Iris pigment epithelial cell (primary cell): ENCODE data around the gene SCIMP.
"Not testable (repeated sequence)": the region's sequence is repeated elsewhere in the genome, so short reads cannot be mapped to it uniquely, and the experiment has no call there.

Experiments used
- DNase-seq: peaks from one replicate; pipeline ENCODE4 v3.0.0-alpha.2; 2011; ENCODE audit warnings: low read depth

The SCIMP gene

DNA sequence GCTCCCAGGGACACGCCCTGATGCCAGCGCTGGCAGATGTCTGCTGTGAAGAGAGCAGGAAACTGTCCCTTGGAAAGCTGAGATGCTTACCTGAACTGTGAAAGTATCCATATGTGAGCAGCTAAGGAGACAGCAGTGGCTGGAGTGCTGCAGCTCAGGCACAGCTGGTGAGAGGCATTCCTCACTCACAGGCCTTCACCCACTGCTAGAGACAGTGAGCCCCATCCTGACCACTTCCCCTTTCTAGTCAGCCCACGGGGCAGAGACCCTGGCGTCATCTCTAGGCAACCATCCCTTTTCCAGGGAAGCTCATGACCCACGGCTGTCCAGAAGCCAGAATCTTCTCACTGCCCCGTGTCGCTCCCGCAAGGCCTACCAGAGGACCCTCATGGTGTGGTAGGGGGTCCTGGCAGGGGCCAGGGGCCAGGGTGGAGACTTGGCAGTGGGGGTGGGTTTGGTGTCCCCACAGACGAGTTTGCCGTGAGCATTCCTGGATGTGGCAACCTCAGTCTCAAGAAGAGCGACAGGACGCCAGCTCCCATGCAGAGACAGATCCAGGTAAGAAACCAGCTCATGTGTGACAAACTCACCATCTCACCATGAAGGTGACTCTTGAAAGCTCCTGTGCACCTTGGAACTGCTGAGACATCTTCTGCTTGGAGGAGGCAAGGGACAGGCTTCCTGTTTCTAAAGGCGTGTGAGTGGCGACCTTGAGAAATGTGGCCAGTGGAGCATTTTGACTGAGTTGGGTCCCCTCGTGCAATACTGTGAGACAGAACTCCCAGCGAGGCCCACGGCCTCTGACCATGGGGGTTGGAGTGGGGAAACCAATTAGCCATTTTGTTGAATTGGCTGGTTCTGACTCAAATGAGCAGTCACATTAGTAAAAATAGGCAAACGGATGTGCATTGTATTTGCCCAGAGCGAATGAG, at the start of gene SCIMP:
Gene SCIMP (minus strand): TSS at position 216 of the 932 bp plus-strand sequence. CDS start 105 bp downstream, at position 111.
- DNase-seq: no peak

DNA sequence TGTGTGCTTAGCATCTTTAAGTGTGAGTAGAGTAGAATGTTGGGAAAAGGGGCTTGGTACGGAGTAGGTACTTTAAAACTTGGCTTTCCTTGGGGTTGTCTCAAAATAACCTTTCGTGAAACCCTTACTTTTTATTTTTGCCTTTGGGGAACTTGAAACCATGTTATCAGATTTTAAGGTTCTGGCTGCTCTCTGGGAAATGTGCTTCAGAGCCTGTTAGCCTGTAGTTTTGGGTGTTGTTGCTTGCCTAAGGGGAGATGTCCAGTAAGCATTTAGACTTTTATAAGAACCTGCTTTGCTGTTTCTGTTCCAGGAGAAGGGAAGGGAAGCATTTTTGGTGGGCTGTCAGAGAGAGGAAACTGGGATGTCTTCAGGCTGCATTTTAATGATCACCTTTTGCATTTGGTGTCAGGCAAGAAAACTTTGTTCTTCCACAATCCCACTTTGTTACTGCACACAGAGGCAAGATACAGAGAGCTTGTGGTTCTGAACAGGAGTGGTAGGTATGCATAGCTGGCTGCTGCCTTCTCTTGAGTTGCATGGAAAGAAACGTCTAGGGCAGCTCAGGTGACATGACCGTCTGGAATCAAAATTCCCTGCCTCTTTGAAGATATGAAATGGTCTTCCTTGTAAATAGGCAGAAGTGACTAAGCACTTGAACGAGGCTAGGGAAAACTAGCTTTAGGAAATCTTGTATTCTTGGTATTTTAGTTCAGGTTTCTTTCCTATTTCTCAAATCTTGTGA, 49.1 kb upstream of the SCIMP start:
- DNase-seq: peak; percentile 53

DNA sequence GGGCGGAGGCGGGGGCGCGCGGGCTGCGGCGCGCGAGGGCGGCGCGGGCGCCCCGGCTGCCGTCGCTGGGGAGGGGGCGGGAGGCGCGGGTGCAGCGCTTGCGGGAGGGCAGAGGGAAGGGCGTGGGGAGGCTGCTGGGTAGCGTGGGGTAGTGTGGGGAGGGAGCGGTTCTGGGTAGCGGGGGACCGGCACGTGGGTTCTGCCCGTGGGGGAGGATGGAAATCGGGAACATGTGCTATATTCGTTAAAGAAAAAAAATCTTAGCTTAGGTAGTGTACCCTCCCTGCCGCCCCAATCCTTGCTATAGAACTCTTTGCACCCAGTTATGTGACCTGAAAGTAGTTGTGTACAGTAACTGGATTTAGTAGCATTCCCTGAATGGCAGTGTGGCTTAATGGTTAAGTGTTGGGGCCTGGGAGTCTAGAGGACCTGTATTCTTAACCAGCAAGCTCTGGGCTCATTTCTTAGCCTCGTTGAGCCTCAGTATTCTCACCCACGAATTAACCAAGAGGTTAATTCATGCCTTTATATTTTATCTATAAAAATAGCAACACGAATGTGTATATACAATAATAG, 48.1 kb upstream of the SCIMP start:
- DNase-seq: peak; percentile 14

DNA sequence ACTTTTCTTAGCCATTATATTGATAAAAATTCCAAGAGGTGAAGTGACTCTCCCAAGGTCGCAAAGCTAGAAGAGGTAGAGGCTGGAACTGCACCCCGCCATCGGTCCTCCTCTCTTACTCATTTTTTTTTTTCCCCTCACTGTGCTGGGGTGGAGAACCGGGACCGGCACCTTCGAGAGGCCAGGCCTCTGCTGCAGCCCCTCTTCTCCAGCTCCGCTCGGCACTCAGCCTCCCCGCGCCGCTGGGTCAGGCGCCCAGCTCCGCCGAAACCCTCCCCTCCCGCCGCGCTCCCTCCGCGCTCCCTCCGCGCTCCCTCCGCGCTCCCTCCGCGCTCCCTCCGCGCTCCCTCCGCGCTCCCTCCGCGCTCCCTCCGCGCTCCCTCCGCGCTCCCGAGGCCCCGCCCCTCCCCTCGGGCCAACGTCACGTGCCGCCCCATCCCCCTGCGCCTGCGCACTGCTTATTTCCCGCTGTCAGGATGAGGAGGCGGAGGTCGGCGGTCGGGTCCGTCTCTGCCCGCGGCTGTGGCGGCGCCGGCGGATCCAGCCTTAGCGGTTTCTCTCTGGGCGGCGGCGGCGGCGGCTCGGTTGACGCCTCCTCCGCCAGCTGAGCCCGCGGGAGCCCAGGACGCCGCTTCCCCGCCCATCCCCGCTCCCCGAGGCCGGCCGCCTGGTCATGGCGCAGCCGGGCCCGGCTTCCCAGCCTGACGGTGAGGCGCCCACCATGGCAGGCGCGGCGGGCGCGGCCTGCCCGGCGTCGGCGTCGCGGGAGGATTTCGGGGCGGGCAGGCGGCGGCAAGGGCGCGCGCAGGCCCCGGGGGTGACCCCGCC, 47.4 kb upstream of the SCIMP start, which contains the start of gene RABEP1:
Gene RABEP1 (plus strand): TSS at position 471 of the 828 bp plus-strand sequence. CDS start 203 bp downstream, at position 674.
- peak; percentile 87 for DNase-seq

DNA sequence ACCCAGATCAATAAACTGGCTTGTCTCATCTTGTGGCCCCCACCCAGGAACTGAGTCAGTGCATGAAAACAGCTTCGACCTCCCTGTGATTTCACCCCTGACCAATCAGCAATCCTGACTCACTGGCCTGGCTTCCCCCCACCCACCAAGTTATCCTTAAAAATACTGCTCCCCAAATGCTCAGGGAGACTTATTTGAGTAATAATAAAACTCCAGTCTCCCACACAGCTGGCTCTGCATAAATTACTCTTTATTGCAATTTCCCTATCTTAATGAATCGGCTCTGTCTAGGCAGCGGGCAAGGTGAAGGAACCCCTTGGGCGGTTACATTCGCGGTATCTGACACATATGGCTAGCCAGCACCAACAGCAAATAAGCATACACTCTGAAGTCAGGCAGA, 37.7 kb upstream of the SCIMP start:
- no peak for DNase-seq

DNA sequence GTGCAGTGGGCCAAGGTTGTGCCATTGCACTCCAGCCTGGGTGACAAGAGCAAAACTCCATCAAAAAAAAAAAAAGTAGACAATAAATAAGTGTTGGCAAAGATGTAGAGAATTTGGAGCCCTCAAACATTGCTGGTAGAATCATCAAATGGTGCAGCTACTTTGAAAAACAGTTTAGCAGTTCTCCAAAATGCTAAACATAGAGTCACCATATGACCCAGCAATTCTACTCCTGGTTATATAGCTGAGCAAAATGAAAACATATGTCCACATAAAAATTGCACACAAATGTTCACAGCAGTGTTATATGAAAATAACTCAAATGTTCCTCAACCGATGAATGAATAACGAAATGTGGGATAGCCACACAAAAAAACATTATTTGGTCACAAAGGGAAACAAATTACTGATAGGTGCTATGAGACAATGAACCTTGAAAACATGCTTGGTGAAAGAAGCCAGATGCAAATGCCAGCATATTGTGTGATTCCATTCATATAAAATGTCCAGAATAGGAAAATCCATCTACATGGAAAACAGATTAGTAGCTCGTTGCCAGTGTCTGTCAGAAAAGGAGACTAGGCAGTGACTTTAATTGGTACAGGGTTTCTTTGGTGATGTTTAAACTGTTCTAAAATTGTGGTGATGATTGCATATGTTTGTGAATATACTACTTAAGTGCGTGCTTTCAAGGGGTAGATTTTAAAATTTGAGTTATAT, 34.7 kb upstream of the SCIMP start:
- no peak for DNase-seq

DNA sequence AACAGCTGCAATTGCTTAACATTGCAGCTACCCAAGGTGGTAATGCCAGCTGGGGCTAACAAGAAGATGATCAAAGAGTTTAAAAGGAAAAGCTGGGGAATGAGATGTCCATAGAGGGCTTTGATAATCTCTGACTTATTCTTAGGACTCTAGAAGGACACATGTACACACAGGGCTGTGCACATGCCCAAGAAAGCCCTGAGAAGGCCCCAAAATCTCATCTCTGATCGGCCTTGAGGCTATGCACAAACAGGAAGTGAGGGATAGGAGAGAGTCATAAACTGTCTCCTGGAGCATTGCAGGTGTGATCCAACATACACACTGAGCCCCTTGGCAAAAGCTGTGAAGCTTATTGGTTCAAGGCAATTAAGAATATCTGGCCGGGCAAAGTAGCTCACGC, 30.2 kb upstream of the SCIMP start:
- no peak for DNase-seq

DNA sequence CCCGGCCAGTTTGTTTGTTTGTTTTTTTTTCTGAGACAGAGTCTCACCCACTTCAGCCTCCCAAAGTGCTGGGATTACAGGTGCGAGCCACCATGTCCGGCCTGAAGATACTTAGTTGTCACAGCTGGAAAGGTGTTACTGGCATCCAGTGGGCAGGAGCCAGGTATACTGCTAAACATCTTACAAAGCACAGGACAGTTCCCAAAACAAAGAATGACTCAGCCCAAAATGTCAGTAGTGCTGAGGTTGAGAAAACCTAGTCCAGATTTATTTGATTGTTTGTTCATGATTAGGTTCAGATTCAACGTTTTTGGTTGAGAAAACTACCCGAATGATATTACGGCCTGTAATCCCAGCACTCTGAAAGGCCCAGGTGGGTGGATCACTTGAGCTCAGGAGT, 28.8 kb upstream of the SCIMP start:
- no peak for DNase-seq

DNA sequence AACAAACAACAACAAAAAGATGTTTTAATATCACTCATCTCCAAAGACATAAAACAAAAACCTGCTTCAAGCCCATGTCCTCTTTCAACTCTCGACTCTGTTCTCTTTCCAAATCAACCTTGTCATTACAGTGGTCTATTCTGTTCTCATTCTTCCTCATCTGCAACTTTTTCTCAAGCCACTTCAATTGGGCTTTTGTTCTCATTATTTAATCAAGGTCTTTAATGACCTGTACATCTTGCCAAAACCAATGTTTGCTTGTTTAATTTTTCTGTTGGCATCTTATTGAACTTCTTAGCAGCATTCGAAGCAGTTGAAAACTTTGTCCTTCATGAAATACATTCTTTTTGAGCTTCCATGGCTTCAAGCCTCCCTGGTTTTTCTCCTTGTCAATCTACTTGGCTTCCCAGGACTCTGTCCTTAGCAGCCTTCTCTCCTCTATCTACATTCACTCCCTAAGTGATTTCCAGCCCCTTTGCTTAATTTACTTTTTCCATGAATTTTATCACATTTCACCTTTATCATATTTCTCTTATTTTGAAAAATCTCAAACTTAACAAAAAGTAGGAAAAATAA, 27.8 kb upstream of the SCIMP start:
- DNase-seq: no peak

DNA sequence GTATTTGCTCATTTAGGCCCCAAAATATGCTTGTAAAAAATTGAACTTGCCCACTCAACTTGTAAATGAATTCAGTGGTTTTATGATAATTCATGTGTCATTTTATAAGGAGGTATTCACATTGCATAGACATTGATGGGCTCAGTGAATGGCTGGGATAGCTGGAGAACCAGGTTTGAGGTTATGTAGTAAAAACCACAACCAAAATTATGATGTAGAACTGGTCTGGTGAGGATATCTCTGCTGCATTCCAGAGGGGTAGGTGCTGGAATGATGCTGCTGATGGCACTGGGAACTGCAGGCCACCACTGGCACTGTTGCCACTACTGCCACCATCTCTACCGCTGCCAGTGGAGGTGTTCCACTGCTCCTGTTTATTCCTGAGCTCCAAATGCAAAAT, 25.9 kb upstream of the SCIMP start:
- DNase-seq: no peak

DNA sequence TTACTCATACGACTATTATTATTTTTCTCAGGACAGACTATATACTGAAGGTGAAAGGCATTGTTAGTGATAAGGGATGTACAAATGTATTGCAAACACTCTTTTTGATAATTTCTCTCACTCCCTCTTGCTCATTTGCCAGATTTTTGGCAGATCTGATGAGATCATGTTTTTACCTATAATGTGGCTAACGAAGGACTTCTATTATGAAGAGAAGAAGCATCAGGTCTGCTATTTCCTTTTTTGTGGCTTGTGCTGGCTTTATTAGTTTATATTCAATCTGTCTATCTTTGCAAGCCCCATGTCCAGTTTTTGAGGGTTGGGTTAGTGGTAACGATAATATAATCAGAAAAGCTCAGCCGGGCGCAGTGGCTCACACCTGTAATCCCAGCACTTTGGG, 22.5 kb upstream of the SCIMP start:
- DNase-seq: no peak

DNA sequence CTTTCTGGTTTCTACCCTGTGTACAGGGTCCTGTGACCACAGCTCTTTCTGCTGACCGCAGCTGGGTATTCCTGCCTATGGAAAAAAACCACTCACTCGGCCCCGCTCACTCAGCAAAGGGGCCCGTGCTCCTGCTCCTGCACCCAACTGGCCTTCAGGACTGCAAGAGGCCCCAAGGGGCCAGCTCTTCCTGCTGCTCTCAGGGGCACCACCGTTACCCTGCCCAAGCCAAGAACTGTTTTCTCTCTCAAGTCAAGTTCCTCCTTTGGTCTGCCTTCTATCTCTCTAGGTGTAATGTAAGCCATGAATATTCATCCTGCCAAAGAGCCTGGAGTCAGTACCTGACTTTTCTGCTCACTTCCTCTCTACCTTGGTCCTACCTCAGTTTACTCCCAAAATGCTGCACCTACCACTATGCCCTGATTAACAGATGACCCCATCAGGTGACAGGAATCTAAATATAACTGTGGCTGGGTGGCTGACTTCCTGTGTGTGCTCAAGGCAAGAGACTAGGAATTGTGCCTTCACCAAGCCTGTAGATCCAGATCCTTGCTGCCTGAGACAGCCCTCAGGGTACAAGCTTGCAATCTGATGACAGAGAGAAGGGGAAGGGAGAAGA, 20.4 kb upstream of the SCIMP start:
- no peak for DNase-seq

DNA sequence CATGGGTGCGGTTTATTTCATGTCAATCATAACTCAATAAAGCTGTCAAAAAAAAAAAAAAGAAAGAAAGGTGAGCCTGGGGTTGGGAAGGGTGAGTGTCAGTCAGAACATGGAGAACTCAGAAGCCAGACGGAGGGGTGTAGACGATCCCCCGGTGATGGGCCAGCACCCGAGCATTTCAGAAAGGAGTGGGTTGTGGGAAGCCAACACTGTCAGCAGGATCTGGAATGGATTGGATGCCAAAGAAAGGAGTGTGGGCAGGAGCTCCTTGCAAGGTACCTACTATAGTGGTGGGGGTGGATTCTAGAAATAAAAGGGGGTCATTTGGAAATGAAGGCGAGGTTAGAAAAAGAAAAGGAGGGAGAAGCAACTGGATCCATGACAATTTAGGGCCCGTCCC, 19.8 kb upstream of the SCIMP start:
- DNase-seq: no peak

DNA sequence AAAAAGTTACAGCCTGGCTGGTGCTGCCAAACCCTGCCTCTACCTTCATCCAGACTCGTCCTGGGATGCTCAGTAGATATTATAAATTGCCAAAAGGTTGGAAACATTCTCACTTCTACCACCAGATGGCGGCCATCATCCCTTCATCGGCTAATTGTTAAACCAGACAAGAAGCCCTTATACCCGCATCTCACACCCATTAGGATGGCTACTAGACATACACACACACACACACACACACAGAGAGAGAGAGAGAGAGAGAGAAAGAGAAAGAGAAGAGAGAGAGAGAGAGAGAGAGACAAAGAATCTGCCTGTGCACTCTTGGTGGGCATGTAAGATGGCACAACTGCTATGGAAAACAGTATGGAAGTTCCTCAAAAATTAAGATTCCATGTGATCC, 15.0 kb upstream of the SCIMP start:
- DNase-seq: peak; percentile 80

DNA sequence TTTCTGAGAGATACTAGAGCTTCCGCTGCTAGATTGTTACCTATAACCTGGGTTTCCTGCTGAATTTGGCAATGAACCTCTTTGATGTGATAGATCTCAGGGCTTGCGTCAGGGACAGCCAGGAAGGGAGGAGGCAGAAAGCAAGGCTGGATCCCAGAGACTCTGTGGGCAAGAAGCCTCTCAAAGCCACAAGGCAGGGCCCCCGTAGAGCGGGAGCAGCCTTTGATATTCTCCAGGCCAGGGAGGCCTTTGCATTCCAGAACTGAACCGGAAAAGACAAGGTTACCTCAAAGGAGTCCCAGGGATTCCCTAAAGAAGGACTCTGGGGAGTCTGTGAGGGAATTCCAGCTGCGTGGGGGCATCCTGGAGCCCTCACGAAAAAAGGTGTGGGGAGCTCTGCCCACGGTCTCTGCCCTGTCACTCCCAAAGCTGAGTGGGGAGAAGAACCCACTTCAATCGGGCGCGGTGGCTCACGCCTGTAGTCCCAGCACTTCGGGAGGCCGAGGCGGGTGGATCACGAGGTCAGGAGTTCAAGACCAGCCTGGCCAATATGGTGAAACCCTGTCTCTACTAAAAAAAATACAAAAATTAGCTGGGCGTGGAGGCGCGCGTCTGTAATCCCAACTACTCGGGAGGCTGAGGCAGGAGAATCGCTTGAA, 14.3 kb upstream of the SCIMP start:
- no peak for DNase-seq

DNA sequence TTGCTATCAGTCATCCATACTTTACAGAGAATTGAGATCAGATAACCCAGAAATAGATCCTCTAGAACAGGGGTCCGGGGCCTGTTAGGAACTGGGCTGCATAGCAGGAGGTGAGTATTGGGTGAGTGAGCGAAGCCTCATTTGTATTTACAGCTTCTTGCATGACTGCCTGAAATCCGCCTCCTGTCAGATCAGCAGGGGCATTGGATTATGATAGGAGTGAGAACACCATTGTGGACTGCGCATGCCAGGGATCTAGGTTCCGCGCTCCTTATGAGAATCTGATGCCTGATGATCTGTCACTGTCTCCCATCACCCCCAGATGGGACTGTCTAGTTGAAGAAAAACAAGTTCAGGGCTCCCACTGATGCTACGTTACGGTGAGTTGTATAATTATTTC, 13.0 kb upstream of the SCIMP start:
- DNase-seq: no peak

DNA sequence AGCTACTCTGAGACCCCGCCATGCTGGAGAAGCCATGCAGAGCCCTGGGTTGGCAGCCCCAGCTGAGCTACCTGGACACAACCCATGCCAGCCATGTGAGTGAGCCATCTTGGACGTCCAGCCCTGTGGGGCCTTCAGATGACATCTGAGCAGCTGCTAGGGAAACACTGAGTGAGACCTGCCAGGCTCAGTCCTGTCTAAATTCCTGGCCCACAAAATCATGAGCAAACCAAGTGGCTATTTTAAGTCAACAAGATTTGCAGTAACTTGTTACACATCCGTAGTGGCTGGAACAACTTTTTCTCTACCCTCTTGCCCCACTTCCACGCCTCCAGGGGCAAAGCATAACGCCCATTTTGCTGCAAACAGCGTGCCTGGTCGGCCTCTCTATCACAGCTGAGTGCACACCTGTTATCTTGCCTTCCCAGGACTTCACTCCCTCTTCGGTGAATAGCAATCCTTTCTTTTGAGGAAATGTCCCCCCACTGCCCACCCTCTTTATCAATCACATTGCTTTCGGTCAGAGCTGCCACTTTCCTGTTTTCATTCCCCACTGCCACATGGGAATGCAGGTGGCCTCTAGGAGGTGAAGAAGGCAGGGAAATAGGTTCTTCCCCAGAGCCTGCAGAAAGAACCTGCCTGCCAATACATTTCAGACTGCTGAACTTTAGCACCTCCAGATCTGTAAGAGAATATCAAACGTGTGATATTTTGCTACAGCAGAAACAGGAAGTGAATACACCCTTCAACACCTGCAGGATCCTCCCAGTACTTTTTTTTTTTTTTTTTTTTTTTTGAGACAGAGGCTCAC, 7.4 kb upstream of the SCIMP start:
- no peak for DNase-seq

DNA sequence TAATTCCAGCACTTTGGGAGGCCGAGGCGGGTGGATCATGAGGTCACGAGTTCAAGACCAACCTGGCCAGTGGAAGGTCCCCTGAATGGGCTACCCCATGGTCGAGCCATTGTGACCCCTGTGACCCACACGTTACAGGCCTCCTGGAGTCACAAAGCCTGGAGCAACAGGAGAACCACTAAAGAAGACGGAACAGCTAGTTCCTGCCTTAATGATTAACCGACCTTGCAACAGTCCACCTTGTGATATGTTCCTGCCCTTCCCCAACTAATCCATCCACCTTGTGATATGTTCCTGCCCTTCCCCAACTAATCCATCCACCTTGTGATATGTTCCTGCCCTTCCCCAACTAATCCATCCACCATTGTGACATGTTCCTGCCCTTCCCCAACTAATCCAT, 5.1 kb upstream of the SCIMP start:
- not testable (repeated sequence) for DNase-seq

DNA sequence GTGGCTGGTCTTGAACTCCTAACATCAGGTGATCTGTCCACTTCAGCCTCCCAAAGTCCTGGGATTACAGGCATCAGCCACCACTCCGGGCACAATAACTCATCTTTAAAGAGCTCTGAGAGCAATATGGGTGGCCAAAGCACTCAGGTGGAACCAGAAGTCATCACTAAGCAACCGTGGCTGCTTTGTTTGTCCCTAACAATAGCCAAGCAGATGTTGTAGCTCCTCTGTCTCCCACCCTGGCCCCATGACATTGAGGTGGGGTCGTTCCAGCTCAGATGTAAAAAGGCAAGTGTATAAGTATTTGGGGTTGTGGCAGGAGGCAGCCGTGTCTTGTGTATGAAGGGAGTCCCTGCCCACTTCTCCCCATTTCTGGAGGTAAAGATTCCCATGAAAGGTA, 3.7 kb upstream of the SCIMP start:
- no peak for DNase-seq
